GM23338 (cell line): ENCODE measurements around the gene AK6. TPM values are rescaled to one million over a fixed set of nuclear protein-coding genes. Genes with fewer than 3 reads are reported as not detected.

Source experiments
- ATAC-seq: fragments of 200-7000 bp; cut with Tn5 transposase; 3 replicates; pipeline ENCODE4 v1.9.1; 2020
- DNase-seq: peaks from one replicate; pipeline ENCODE4 v3.0.0-alpha.2; 2015; ENCODE audit warnings: low spot score
- H2AFZ ChIP-seq: fragments of 200-600 bp; sonication (generic); 2 replicates; pipeline ENCODE4 v1.8.0; 2016; ENCODE audit warnings: antibody characterized with exemption, mild to moderate bottlenecking, moderate library complexity
- H3F3A ChIP-seq: fragments of 200-600 bp; sonication (generic); replicated peaks from 2 replicates; pipeline ENCODE4 v1.8.0; 2017; ENCODE audit warnings: antibody characterized with exemption, mixed run types, low read depth
- H3K27ac ChIP-seq: fragments of 200-600 bp; sonication (generic); 2 replicates; pipeline ENCODE4 v1.6.1; 2016; ENCODE audit warnings: low read depth
- H3K27me3 ChIP-seq: fragments of 200-600 bp; sonication (generic); 2 replicates; pipeline ENCODE4 v1.8.0; 2016; ENCODE audit warnings: mild to moderate bottlenecking, mixed run types, moderate library complexity; ENCODE audit not compliant: insufficient read depth
- H3K36me3 ChIP-seq: fragments of 200-600 bp; sonication (generic); 2 replicates; pipeline ENCODE4 v1.8.0; 2016; ENCODE audit warnings: mild to moderate bottlenecking; ENCODE audit not compliant: insufficient read depth
- H3K4me1 ChIP-seq: fragments of 200-600 bp; sonication (generic); 2 replicates; pipeline ENCODE4 v1.8.0; 2016; ENCODE audit warnings: mild to moderate bottlenecking, moderate library complexity; ENCODE audit not compliant: insufficient read depth
- H3K4me2 ChIP-seq: fragments of 200-600 bp; sonication (generic); 2 replicates; pipeline ENCODE4 v1.7.1; 2017; ENCODE audit warnings: mixed run types
- H3K4me3 ChIP-seq: fragments of 200-600 bp; sonication (generic); 2 replicates; pipeline ENCODE4 v1.6.1; 2016; ENCODE audit warnings: mixed run types
- H3K79me2 ChIP-seq: fragments of 200-600 bp; sonication (generic); replicated peaks from 2 replicates; pipeline ENCODE4 v1.8.0; 2017; ENCODE audit warnings: mild to moderate bottlenecking; ENCODE audit not compliant: insufficient read depth
- H3K9me2 ChIP-seq: fragments of 200-600 bp; sonication (generic); 2 replicates; pipeline ENCODE4 v1.8.0; 2017; ENCODE audit not compliant: insufficient read depth
- H4K20me1 ChIP-seq: fragments of 200-600 bp; sonication (generic); replicated peaks from 2 replicates; pipeline ENCODE4 v1.8.0; 2017; ENCODE audit warnings: mild to moderate bottlenecking; ENCODE audit not compliant: insufficient read depth
- H3K27ac Mint-ChIP-seq: 2 replicates; pipeline ENCODE4 v1.8.0; 2020; ENCODE audit warnings: inconsistent platforms, mild to moderate bottlenecking, moderate library complexity, mixed read lengths
- H3K27me3 Mint-ChIP-seq: 3 replicates; pipeline ENCODE4 v1.8.0; 2022; ENCODE audit warnings: low read depth, mild to moderate bottlenecking, moderate library complexity, mixed read lengths, inconsistent platforms; ENCODE audit not compliant: insufficient read depth, poor library complexity
- H3K36me3 Mint-ChIP-seq: 3 replicates; pipeline ENCODE4 v1.8.0; 2021; ENCODE audit warnings: low read depth, mild to moderate bottlenecking, inconsistent platforms, moderate library complexity, mixed read lengths
- H3K4me1 Mint-ChIP-seq: 3 replicates; pipeline ENCODE4 v1.8.0; 2020; ENCODE audit warnings: mild to moderate bottlenecking, inconsistent platforms, mixed read lengths
- H3K4me3 Mint-ChIP-seq: 3 replicates; pipeline ENCODE4 v1.8.0; 2021; ENCODE audit warnings: moderate library complexity, mild to moderate bottlenecking, inconsistent platforms, mixed read lengths
- H3K9me3 Mint-ChIP-seq: 3 replicates; pipeline ENCODE4 v1.8.0; 2020; ENCODE audit warnings: moderate library complexity, mild to moderate bottlenecking, inconsistent platforms, mixed read lengths
- CTCF ChIP-seq, 2 experiments: fragments of 200-600 bp in 1 of 2; sonication (generic) in 1 of 2; conservative IDR thresholded peaks; 2 replicates each; pipeline versions ENCODE4 v1.5.1 to v1.6.1; 2016 to 2017; ENCODE audit warnings: antibody characterized with exemption in 2 of 2, low read depth in 2 of 2, mild to moderate bottlenecking in 2 of 2, moderate library complexity in 1 of 2
- ETS1 ChIP-seq: IDR thresholded peaks from 2 replicates; pipeline ENCODE4 v1.6.1; 2016; ENCODE audit warnings: antibody characterized with exemption
- EZH2phosphoT487 ChIP-seq: fragments of 200-600 bp; sonication (generic); IDR thresholded peaks from one replicate; pipeline ENCODE4 v1.8.1; 2018; ENCODE audit warnings: antibody characterized with exemption; ENCODE audit not compliant: unreplicated experiment
- JUNB ChIP-seq: IDR thresholded peaks from one replicate; pipeline ENCODE4 v1.6.1; 2016; ENCODE audit warnings: antibody characterized with exemption; ENCODE audit not compliant: unreplicated experiment
- NANOG ChIP-seq: IDR thresholded peaks from 2 replicates; pipeline ENCODE4 v1.6.1; 2016; ENCODE audit warnings: antibody characterized with exemption, borderline replicate concordance
- POLR2AphosphoS5 ChIP-seq: IDR thresholded peaks from 2 replicates; pipeline ENCODE4 v1.6.1; 2016; ENCODE audit warnings: antibody characterized with exemption, low read depth
- STAT1 ChIP-seq: IDR thresholded peaks from one replicate; pipeline ENCODE4 v1.6.1; 2016; ENCODE audit warnings: antibody characterized with exemption; ENCODE audit not compliant: unreplicated experiment
- ZNF114 ChIP-seq: fragments of 250-450 bp; sonication (Bioruptor Pico); IDR thresholded peaks from 2 replicates; pipeline ENCODE4 v1.5.0; 2020; ENCODE audit warnings: mild to moderate bottlenecking, moderate library complexity
- ZNF331 ChIP-seq: fragments of 250-450 bp; sonication (Bioruptor Pico); IDR thresholded peaks from 2 replicates; pipeline ENCODE4 v1.5.0; 2020; ENCODE audit warnings: low read depth, mild to moderate bottlenecking, moderate library complexity
- polyA plus RNA-seq: library from polyadenylated mRNA; unstranded; fragments of >200 nt; fragmentation: Nextera tagmentation; extraction: Ambion mirVana; gene quantifications from 2 replicates; pipeline ENCODE4 v1.2.1, GENCODE V29; 2016
- total RNA-seq: library from RNA; depleted of rRNA; stranded (reverse); fragments of >200 nt; shearing (Covaris generic); gene quantifications from 2 replicates; pipeline ENCODE4 v1.2.3, GENCODE V29; 2014
- TF ChIP-seq, protein P1 (sequence below): IDR thresholded peaks from one replicate; pipeline ENCODE4 v1.6.1; 2018; ENCODE audit warnings: antibody characterized with exemption; ENCODE audit not compliant: unreplicated experiment

Gene AK6
- total and polyA plus RNA-seq, 2 experiments from 2014 or later: 37.3 to 260 TPM

DNA sequence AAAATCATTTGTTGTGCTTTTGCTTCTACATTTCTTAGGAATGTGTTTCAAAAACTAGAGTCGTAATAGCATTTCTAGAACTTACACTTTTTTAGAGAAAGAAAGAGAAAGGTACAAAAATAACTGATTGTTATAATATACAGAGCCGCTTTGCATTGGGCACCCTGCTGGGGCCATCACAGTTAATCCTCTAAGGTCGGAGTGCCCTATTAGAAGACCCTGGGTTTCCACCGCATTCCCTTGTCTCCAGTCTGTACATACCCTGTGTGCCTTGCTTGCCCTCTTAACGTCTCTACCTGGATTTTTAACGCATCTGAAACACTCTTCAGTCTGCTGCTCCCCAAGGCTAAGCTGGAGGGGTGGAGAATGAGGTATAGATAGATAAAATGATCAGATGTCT lies 46.9 kb upstream of the AK6 start:
- Mint-ChIP-seq H3K4me1 (peaks cover 17% of the 10 kb centered on the region), H3K27me3 (peaks cover 4% of the 10 kb centered on the region), H3K9me3 (no peaks in the 10 kb centered on the region), H3K4me3 (peak overlapping the region; percentile 95), H3K27ac (no peak overlapping the region; the same call in 1 of the 2 replicates), H3K36me3 (peaks cover 30% of the 10 kb centered on the region)
- Histone ChIP-seq H3F3A (peaks cover 9% of the 10 kb centered on the region), H2AFZ (peak overlapping the region; percentile 93; the same call in 1 of the 2 replicates), H3K79me2 (peaks cover 9% of the 10 kb centered on the region; the same call in 1 of the 2 replicates), H3K27ac (no peak overlapping the region), H3K4me3 (peak overlapping the region; percentile 67), H3K36me3 (peaks cover 5% of the 10 kb centered on the region; the same call in 1 of the 2 replicates), H3K4me1 (peaks cover 11% of the 10 kb centered on the region), H3K27me3 (no peaks in the 10 kb centered on the region), H3K9me2 (no peaks in the 10 kb centered on the region), H4K20me1 (peaks cover 3% of the 10 kb centered on the region; the same call in 1 of the 2 replicates), H3K4me2 (peak overlapping the region; percentile 82)
- TF ChIP-seq ETS1 (no peak), STAT1 (no peak), CTCF (conservative IDR thresholded peaks at IDR 0.05; ENCODE audit: low read depth in 2 of 2) (no peak), ZNF114 (CRISPR knock-in tag) (no peak), POLR2AphosphoS5 (no peak), ZNF331 (no peak), EZH2phosphoT487 (no peak), NANOG (no peak)
- TF ChIP-seq, protein P1, sequence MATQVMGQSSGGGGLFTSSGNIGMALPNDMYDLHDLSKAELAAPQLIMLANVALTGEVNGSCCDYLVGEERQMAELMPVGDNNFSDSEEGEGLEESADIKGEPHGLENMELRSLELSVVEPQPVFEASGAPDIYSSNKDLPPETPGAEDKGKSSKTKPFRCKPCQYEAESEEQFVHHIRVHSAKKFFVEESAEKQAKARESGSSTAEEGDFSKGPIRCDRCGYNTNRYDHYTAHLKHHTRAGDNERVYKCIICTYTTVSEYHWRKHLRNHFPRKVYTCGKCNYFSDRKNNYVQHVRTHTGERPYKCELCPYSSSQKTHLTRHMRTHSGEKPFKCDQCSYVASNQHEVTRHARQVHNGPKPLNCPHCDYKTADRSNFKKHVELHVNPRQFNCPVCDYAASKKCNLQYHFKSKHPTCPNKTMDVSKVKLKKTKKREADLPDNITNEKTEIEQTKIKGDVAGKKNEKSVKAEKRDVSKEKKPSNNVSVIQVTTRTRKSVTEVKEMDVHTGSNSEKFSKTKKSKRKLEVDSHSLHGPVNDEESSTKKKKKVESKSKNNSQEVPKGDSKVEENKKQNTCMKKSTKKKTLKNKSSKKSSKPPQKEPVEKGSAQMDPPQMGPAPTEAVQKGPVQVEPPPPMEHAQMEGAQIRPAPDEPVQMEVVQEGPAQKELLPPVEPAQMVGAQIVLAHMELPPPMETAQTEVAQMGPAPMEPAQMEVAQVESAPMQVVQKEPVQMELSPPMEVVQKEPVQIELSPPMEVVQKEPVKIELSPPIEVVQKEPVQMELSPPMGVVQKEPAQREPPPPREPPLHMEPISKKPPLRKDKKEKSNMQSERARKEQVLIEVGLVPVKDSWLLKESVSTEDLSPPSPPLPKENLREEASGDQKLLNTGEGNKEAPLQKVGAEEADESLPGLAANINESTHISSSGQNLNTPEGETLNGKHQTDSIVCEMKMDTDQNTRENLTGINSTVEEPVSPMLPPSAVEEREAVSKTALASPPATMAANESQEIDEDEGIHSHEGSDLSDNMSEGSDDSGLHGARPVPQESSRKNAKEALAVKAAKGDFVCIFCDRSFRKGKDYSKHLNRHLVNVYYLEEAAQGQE: no peak
- ATAC-seq (peak; percentile 21), DNase-seq (peak; percentile 61)

DNA sequence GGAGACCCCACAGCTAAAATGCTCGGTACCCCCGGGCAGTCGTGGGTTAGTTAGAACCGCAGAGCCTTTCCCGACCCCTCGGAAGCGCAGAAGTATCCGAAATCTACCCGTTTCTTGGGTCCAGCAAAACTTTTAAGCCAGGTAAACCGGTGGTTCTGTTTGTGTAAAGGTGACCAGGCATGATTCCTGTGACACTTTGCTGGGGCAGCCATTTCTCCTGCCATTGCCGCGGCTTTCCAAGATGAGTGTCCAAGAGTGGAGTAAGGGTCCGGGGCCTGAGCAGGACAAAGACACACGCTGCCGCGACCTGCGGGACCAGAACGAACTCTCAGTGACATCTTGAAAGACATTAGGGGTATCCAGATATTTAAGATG lies 46.3 kb upstream of the AK6 start:
- TF ChIP-seq NANOG: no peak
- TF ChIP-seq, protein P1: no peak
- no peak for TF ChIP-seq JUNB
- TF ChIP-seq POLR2AphosphoS5: no peak
- TF ChIP-seq ETS1: no peak
- TF ChIP-seq EZH2phosphoT487: no peak
- H3K27ac Mint-ChIP-seq: peak overlapping the region; percentile 96
- peak; percentile 31 for ATAC-seq
- H3K4me3 Mint-ChIP-seq: peak overlapping the region; percentile 95
- H3K9me3 Mint-ChIP-seq: no peaks in the 10 kb centered on the region
- peak overlapping the region; percentile 94 for H3K27ac ChIP-seq
- peaks cover 4% of the 10 kb centered on the region for H3K27me3 Mint-ChIP-seq
- DNase-seq: peak; percentile 51
- peaks cover 5% of the 10 kb centered on the region; the same call in 1 of the 2 replicates for H3K79me2 ChIP-seq
- H3K36me3 ChIP-seq: peaks cover 5% of the 10 kb centered on the region
- peak overlapping the region; percentile 67 for H3K4me3 ChIP-seq
- H3K4me1 ChIP-seq: peaks cover 11% of the 10 kb centered on the region
- peak overlapping the region; percentile 93 for H2AFZ ChIP-seq
- peak overlapping the region; percentile 82 for H3K4me2 ChIP-seq
- no peaks in the 10 kb centered on the region for H3K9me2 ChIP-seq
- H3K4me1 Mint-ChIP-seq: peaks cover 17% of the 10 kb centered on the region
- H3K36me3 Mint-ChIP-seq: peaks cover 26% of the 10 kb centered on the region
- H3F3A ChIP-seq: peaks cover 9% of the 10 kb centered on the region
- no peaks in the 10 kb centered on the region for H3K27me3 ChIP-seq
- H4K20me1 ChIP-seq: peaks cover 3% of the 10 kb centered on the region; the same call in 1 of the 2 replicates
